KMS-11 (cell line): ENCODE results near the gene OSBPL5.

Source experiments
- H2AFZ ChIP-seq: fragments of 200-600 bp; sonication (generic); 2 replicates; pipeline ENCODE4 v1.6.1; 2016; ENCODE audit warnings: antibody characterized with exemption, mixed run types, low read depth
- H3K27ac ChIP-seq: fragments of 200-600 bp; sonication (generic); 2 replicates; pipeline ENCODE4 v1.6.1; 2016; ENCODE audit warnings: mild to moderate bottlenecking, mixed run types
- H3K27me3 ChIP-seq: fragments of 200-600 bp; sonication (generic); 2 replicates; pipeline ENCODE4 v1.6.1; 2017; ENCODE audit warnings: mild to moderate bottlenecking, low read depth, mixed run types, moderate library complexity; ENCODE audit not compliant: insufficient read depth
- H3K36me3 ChIP-seq: fragments of 200-600 bp; sonication (generic); 2 replicates; pipeline ENCODE4 v1.6.1; 2017; ENCODE audit warnings: mild to moderate bottlenecking, mixed run types; ENCODE audit not compliant: insufficient read depth
- H3K4me1 ChIP-seq: fragments of 200-600 bp; sonication (generic); 2 replicates; pipeline ENCODE4 v1.6.1; 2016; ENCODE audit warnings: mild to moderate bottlenecking, low read depth, mixed run types; ENCODE audit not compliant: poor library complexity, severe bottlenecking
- H3K4me2 ChIP-seq: fragments of 200-600 bp; sonication (generic); 2 replicates; pipeline ENCODE4 v1.7.0; 2016; ENCODE audit warnings: mild to moderate bottlenecking, mixed run types
- H3K4me3 ChIP-seq: fragments of 200-600 bp; sonication (generic); IDR thresholded peaks from 2 replicates; pipeline ENCODE4 v1.6.1; 2017; ENCODE audit warnings: low read depth, low read length, mixed read lengths; ENCODE audit not compliant: insufficient read depth
- H3K79me2 ChIP-seq: fragments of 200-600 bp; sonication (generic); 2 replicates; pipeline ENCODE4 v1.6.1; 2016; ENCODE audit warnings: low read depth, mixed run types; ENCODE audit not compliant: insufficient read depth
- H3K9ac ChIP-seq: fragments of 200-600 bp; sonication (generic); 2 replicates; pipeline ENCODE4 v1.6.1; 2016; ENCODE audit warnings: mild to moderate bottlenecking, mixed run types
- H4K20me1 ChIP-seq: fragments of 200-600 bp; sonication (generic); 2 replicates; pipeline ENCODE4 v1.6.1; 2016; ENCODE audit warnings: mild to moderate bottlenecking, mixed run types; ENCODE audit not compliant: insufficient read depth
- TF ChIP-seq, protein P1 (sequence below): fragments of 200-600 bp; sonication (generic); conservative IDR thresholded peaks from 2 replicates; pipeline ENCODE4 v1.6.1; 2017; ENCODE audit warnings: low read depth, mild to moderate bottlenecking, antibody characterized with exemption, low read length, moderate library complexity, mixed read lengths

Gene OSBPL5

GRCh38 chr11:3188496-3189195 is 23.5 kb upstream of the OSBPL5 start:
- Histone ChIP-seq H3K4me1 (no peaks in the 10 kb centered on the region), H2AFZ (no peak overlapping the region), H3K9ac (no peak overlapping the region), H3K4me3 (no peak overlapping the region), H3K79me2 (no peaks in the 10 kb centered on the region), H3K4me2 (no peak overlapping the region), H3K36me3 (no peaks in the 10 kb centered on the region), H3K27me3 (peaks cover 30% of the 10 kb centered on the region), H4K20me1 (no peaks in the 10 kb centered on the region), H3K27ac (no peak overlapping the region)
- TF ChIP-seq, protein P1, sequence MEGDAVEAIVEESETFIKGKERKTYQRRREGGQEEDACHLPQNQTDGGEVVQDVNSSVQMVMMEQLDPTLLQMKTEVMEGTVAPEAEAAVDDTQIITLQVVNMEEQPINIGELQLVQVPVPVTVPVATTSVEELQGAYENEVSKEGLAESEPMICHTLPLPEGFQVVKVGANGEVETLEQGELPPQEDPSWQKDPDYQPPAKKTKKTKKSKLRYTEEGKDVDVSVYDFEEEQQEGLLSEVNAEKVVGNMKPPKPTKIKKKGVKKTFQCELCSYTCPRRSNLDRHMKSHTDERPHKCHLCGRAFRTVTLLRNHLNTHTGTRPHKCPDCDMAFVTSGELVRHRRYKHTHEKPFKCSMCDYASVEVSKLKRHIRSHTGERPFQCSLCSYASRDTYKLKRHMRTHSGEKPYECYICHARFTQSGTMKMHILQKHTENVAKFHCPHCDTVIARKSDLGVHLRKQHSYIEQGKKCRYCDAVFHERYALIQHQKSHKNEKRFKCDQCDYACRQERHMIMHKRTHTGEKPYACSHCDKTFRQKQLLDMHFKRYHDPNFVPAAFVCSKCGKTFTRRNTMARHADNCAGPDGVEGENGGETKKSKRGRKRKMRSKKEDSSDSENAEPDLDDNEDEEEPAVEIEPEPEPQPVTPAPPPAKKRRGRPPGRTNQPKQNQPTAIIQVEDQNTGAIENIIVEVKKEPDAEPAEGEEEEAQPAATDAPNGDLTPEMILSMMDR: no peak

DNA sequence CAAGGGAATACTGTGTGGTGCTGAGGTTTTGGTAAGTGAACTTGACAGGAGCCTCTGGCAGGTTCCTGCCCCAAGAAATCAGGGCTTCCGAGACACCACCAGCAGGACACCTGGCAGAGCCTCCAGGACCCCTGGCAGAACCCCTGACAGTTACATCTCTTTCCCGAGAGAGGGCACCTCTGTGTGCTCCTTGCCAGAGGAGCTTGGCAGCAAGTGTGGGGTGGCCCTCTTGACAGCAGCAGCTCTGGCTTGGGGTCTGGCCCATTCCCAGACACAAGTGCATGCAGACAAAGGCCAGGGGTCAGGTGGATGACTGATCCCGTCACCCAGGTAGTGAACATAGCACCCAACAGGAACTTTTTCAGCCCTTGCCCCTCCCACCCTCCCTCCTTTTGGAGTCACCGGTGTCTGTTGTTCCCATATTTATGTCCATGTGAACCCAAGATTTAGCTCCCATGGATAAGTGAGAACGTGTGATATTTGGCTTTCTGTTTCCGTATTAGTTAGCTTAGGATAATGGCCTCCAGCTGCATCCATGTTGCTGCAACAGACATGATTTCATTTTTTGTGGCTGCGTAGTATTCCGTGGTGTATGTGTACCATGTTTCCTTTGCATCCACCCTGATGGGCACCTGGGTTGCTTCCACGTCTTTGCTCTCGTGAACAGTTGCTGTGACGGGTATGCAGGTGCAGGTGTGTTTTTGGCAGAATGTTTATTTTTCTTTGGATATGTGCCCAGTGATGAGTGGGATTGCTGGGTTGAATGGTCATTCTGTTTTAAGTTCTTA is 21.2 kb upstream of the OSBPL5 start:
- no peak overlapping the region for H3K27ac ChIP-seq
- H3K4me1 ChIP-seq: no peaks in the 10 kb centered on the region
- H3K4me3 ChIP-seq: no peak overlapping the region
- no peaks in the 10 kb centered on the region for H3K36me3 ChIP-seq
- TF ChIP-seq, protein P1: no peak
- H4K20me1 ChIP-seq: no peaks in the 10 kb centered on the region
- no peaks in the 10 kb centered on the region for H3K79me2 ChIP-seq
- peaks cover 12% of the 10 kb centered on the region; the same call in 1 of the 2 replicates for H3K27me3 ChIP-seq
- no peak overlapping the region for H3K4me2 ChIP-seq
- no peak overlapping the region for H2AFZ ChIP-seq
- no peak overlapping the region for H3K9ac ChIP-seq

GRCh38 chr11:3184732-3185347 is 19.7 kb upstream of the OSBPL5 start:
- H3K4me3 ChIP-seq: no peak overlapping the region
- H3K4me2 ChIP-seq: no peak overlapping the region
- H3K27ac ChIP-seq: no peak overlapping the region
- no peak overlapping the region for H2AFZ ChIP-seq
- no peaks in the 10 kb centered on the region for H3K4me1 ChIP-seq
- peaks cover 3% of the 10 kb centered on the region; the same call in 1 of the 2 replicates for H3K27me3 ChIP-seq
- H4K20me1 ChIP-seq: no peaks in the 10 kb centered on the region
- no peak overlapping the region for H3K9ac ChIP-seq
- no peaks in the 10 kb centered on the region for H3K36me3 ChIP-seq
- TF ChIP-seq, protein P1: no peak
- H3K79me2 ChIP-seq: no peaks in the 10 kb centered on the region

- Histone ChIP-seq H4K20me1 (no peaks in the 10 kb centered on the region), H3K27ac (no peak overlapping the region), H2AFZ (no peak overlapping the region), H3K79me2 (no peaks in the 10 kb centered on the region), H3K36me3 (no peaks in the 10 kb centered on the region), H3K27me3 (no peaks in the 10 kb centered on the region; the same call in 1 of the 2 replicates), H3K4me1 (no peaks in the 10 kb centered on the region), H3K4me3 (no peak overlapping the region), H3K9ac (no peak overlapping the region), H3K4me2 (no peak overlapping the region)
- TF ChIP-seq, protein P1: no peak
These were observed 18.4 kb upstream of the OSBPL5 start for GRCh38 chr11:3183523-3183922.
